Upper lobe of right lung (tissue), 1 donor: ENCODE results near the gene PCDH10. TPM values are rescaled to one million over a fixed set of nuclear protein-coding genes. Genes with fewer than 3 reads are reported as not detected.

Experiments
- ATAC-seq: fragments of 200-7000 bp; cut with Tn5 transposase; one replicate; pipeline ENCODE4 v1.9.1; 2020; ENCODE audit warnings: mild to moderate bottlenecking, moderate library complexity
- DNase-seq: peaks from one replicate; pipeline ENCODE4 v3.0.0-alpha.2; 2020
- H3K27ac ChIP-seq: fragments of 200-600 bp; one replicate; pipeline ENCODE4 v1.8.0; 2022
- H3K27me3 ChIP-seq: fragments of 200-600 bp; one replicate; pipeline ENCODE4 v1.8.0; 2022; ENCODE audit warnings: mild to moderate bottlenecking
- H3K36me3 ChIP-seq: fragments of 200-600 bp; one replicate; pipeline ENCODE4 v1.8.0; 2022
- H3K4me1 ChIP-seq: fragments of 200-600 bp; one replicate; pipeline ENCODE4 v1.8.0; 2022
- H3K4me3 ChIP-seq: fragments of 200-600 bp; one replicate; pipeline ENCODE4 v1.8.0; 2022; ENCODE audit warnings: mild to moderate bottlenecking
- H3K9me3 ChIP-seq: fragments of 200-600 bp; one replicate; pipeline ENCODE4 v1.8.0; 2022
- intact Hi-C: fragments of 100-400 bp; cut with DNase I; formaldehyde crosslinking; loops from one replicate; pipeline ENCODE4 v1.11.0; 2022
- total RNA-seq: library from RNA; stranded (reverse); fragmentation: NEBNext Ultra II Directional; extraction: Animal tissue kit (Norgen Biotek cat#: 25700); gene quantifications from one replicate; pipeline ENCODE4 v1.2.1, GENCODE V29; 2021
- TF ChIP-seq, protein P1 (sequence below): fragments of 200-600 bp; IDR thresholded peaks from one replicate; pipeline ENCODE4 v1.8.0; 2022; ENCODE audit warnings: antibody characterized with exemption
- donor health status: DM: no; HTN: yes; CAD: no; lungs with severe emphysema.

Gene PCDH10
- total RNA-seq, 1 donor from 2014 or later, result 0.41 TPM

DNA sequence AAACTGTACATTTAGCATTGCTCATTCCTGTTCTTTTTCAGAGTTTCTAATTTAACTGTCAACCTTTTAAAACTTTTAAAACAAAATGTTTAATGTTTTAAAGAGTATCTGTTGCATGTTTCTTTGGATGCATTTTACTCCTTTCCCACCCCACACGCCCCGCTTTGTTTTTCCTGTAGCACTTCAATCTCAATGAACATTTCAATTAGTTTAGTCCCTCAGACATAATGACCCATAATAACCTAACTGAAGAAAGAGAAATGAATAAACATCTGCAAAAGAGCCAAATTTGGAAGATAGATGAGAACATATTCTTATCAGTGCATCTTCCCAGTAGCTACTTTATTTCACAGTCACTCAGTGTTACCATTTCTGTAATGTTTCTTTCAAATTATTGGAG lies 7.5 kb downstream of the PCDH10 start:
- DNase-seq, result no peak
- H3K36me3 ChIP-seq, result no peaks in the 10 kb centered on the region
- no peak overlapping the region for H3K27ac ChIP-seq
- no peak overlapping the region for H3K4me3 ChIP-seq
- intact Hi-C loops, result no loop called here
- ATAC-seq, result no peak
- TF ChIP-seq, protein P1, sequence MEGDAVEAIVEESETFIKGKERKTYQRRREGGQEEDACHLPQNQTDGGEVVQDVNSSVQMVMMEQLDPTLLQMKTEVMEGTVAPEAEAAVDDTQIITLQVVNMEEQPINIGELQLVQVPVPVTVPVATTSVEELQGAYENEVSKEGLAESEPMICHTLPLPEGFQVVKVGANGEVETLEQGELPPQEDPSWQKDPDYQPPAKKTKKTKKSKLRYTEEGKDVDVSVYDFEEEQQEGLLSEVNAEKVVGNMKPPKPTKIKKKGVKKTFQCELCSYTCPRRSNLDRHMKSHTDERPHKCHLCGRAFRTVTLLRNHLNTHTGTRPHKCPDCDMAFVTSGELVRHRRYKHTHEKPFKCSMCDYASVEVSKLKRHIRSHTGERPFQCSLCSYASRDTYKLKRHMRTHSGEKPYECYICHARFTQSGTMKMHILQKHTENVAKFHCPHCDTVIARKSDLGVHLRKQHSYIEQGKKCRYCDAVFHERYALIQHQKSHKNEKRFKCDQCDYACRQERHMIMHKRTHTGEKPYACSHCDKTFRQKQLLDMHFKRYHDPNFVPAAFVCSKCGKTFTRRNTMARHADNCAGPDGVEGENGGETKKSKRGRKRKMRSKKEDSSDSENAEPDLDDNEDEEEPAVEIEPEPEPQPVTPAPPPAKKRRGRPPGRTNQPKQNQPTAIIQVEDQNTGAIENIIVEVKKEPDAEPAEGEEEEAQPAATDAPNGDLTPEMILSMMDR, result no peak
- H3K27me3 ChIP-seq, result peaks cover 28% of the 10 kb centered on the region
- peaks cover 9% of the 10 kb centered on the region for H3K4me1 ChIP-seq
- no peaks in the 10 kb centered on the region for H3K9me3 ChIP-seq

- H3K27me3 ChIP-seq, result peaks cover 17% of the 10 kb centered on the region
Measured at GRCh38 chr4:133157460-133158160, 8.5 kb downstream of the PCDH10 start.

GRCh38 chr4:133160853-133161252 lies 11.8 kb downstream of the PCDH10 start:
- ATAC-seq (no peak), DNase-seq (no peak)
- TF ChIP-seq, protein P1, result no peak
- intact Hi-C loops, result no loop called here
- Histone ChIP-seq H3K4me1 (no peaks in the 10 kb centered on the region), H3K36me3 (no peaks in the 10 kb centered on the region), H3K9me3 (no peaks in the 10 kb centered on the region), H3K27ac (no peak overlapping the region), H3K4me3 (no peak overlapping the region), H3K27me3 (no peaks in the 10 kb centered on the region)

More at GRCh38 chr4:133157460-133158160, 8.5 kb downstream of the PCDH10 start:
- Histone ChIP-seq H3K4me3 (no peak overlapping the region), H3K36me3 (no peaks in the 10 kb centered on the region), H3K4me1 (no peaks in the 10 kb centered on the region), H3K9me3 (no peaks in the 10 kb centered on the region), H3K27ac (no peak overlapping the region)
- intact Hi-C loops, result no loop called here
- TF ChIP-seq, protein P1, result no peak
- ATAC-seq, result no peak
- DNase-seq, result no peak

- H3K4me1 ChIP-seq, result no peaks in the 10 kb centered on the region
- H3K36me3 ChIP-seq, result no peaks in the 10 kb centered on the region
- DNase-seq (no peak), ATAC-seq (no peak)
- TF ChIP-seq, protein P1, result no peak
- no peak overlapping the region for H3K4me3 ChIP-seq
- no peaks in the 10 kb centered on the region for H3K9me3 ChIP-seq
- no peaks in the 10 kb centered on the region for H3K27me3 ChIP-seq
- intact Hi-C loops, result no loop called here
- H3K27ac ChIP-seq, result no peak overlapping the region
Measured at GRCh38 chr4:133161570-133162295, 12.6 kb downstream of the PCDH10 start.

GRCh38 chr4:133162941-133163340 lies 13.8 kb downstream of the PCDH10 start:
- intact Hi-C loops, result no loop called here

More at GRCh38 chr4:133162941-133163340, 13.8 kb downstream of the PCDH10 start:
- Histone ChIP-seq H3K27me3 (no peaks in the 10 kb centered on the region), H3K4me1 (no peaks in the 10 kb centered on the region), H3K36me3 (no peaks in the 10 kb centered on the region), H3K4me3 (no peak overlapping the region), H3K27ac (no peak overlapping the region), H3K9me3 (no peaks in the 10 kb centered on the region)
- TF ChIP-seq, protein P1, result no peak
- DNase-seq (no peak), ATAC-seq (no peak)
